Naive thymus-derived CD4-positive, alpha-beta T cell (primary cell): Measurements from ENCODE around the gene CACNA1A. TPM values are rescaled to one million over a fixed set of nuclear protein-coding genes. Genes with fewer than 3 reads are reported as not detected.
"Not testable (repeated sequence)": the region's sequence is repeated elsewhere in the genome, so short reads cannot be mapped to it uniquely, and the experiment has no call there.

Experiments used
- ATAC-seq: fragments of 150-1000 bp; cut with Tn5 transposase; 2 replicates; pipeline ENCODE4 v1.10.0; 2021; ENCODE audit warnings: mild to moderate bottlenecking, moderate library complexity
- CTCF ChIA-PET: fragments of 350-600 bp; sonication (Branson Sonifier 250); formaldehyde crosslinking; loops from one replicate; lab custom pipeline; 2021; ENCODE audit warnings: antibody characterized with exemption; lab: Charles Lee
- POLR2A ChIA-PET: fragments of 350-600 bp; sonication (Branson Sonifier 250); formaldehyde crosslinking; loops from one replicate; lab custom pipeline; 2021; ENCODE audit warnings: antibody characterized with exemption, inconsistent platforms; lab: Charles Lee
- DNase-seq, 9 donors: peaks; one replicate each; pipeline versions ENCODE4 v3.0.0 to v3.0.0-alpha.2; 2020 to 2022; ENCODE audit warnings: mixed read lengths in 1 of 9
- H3K27ac ChIP-seq: one replicate; pipeline ENCODE4 v1.7.0; 2013; ENCODE audit warnings: mild to moderate bottlenecking, low read depth, low read length, moderate library complexity
- H3K27me3 ChIP-seq, 2 donors: one replicate each; pipeline ENCODE4 v1.7.0; 2013; ENCODE audit warnings: low read length in 2 of 2, mild to moderate bottlenecking in 2 of 2, moderate library complexity in 2 of 2; ENCODE audit not compliant: control insufficient read depth in 2 of 2, insufficient read depth in 2 of 2
- H3K36me3 ChIP-seq, 3 experiments: 1 replicate in 2 of 3; 2 replicates in 1 of 3; pipeline ENCODE4 v1.7.0; 2013; ENCODE audit warnings: low read length in 3 of 3, mild to moderate bottlenecking in 3 of 3, moderate library complexity in 1 of 3; ENCODE audit not compliant: insufficient read depth in 3 of 3, control insufficient read depth in 2 of 3
- H3K4me1 ChIP-seq, 2 donors: one replicate each; pipeline ENCODE4 v1.7.0; 2013; ENCODE audit warnings: low read length in 2 of 2, mild to moderate bottlenecking in 2 of 2, moderate library complexity in 1 of 2; ENCODE audit not compliant: control insufficient read depth in 2 of 2, insufficient read depth in 2 of 2
- H3K4me3 ChIP-seq: 2 replicates; pipeline ENCODE4 v1.7.0; 2013; ENCODE audit warnings: mild to moderate bottlenecking, low read length
- H3K9me3 ChIP-seq, 3 experiments: 1 replicate in 2 of 3; 2 replicates in 1 of 3; pipeline ENCODE4 v1.7.0; 2013; ENCODE audit warnings: low read length in 3 of 3; ENCODE audit not compliant: control insufficient read depth in 2 of 3
- H3K27ac Mint-ChIP-seq, 9 donors: one replicate each; pipeline ENCODE4 v1.8.0; 2020 to 2022; ENCODE audit warnings: mixed read lengths in 9 of 9, mild to moderate bottlenecking in 8 of 9, moderate library complexity in 5 of 9, inconsistent platforms in 2 of 9
- H3K27me3 Mint-ChIP-seq, 5 donors: one replicate each; pipeline ENCODE4 v1.8.0; 2021 to 2022; ENCODE audit warnings: mixed read lengths in 5 of 5, mild to moderate bottlenecking in 1 of 5
- H3K36me3 Mint-ChIP-seq, 5 donors: one replicate each; pipeline ENCODE4 v1.8.0; 2020 to 2022; ENCODE audit warnings: mixed read lengths in 5 of 5, mild to moderate bottlenecking in 3 of 5, inconsistent platforms in 1 of 5
- H3K4me1 Mint-ChIP-seq, 7 donors: one replicate each; pipeline ENCODE4 v1.8.0; 2020 to 2022; ENCODE audit warnings: mixed read lengths in 7 of 7, mild to moderate bottlenecking in 3 of 7, inconsistent platforms in 1 of 7
- H3K4me3 Mint-ChIP-seq, 10 donors: one replicate each; pipeline ENCODE4 v1.8.0; 2020 to 2022; ENCODE audit warnings: mild to moderate bottlenecking in 10 of 10, mixed read lengths in 10 of 10, moderate library complexity in 6 of 10, inconsistent platforms in 2 of 10
- H3K9me3 Mint-ChIP-seq, 11 donors: one replicate each; pipeline ENCODE4 v1.8.0; 2020 to 2022; ENCODE audit warnings: mixed read lengths in 11 of 11, mild to moderate bottlenecking in 4 of 11, inconsistent platforms in 1 of 11, moderate library complexity in 1 of 11
- intact Hi-C, 2 donors: fragments of 100-400 bp; cut with micrococcal nuclease; formaldehyde crosslinking; loops; one replicate each; pipeline ENCODE4 v1.15.1; 2023
- polyA plus RNA-seq, 2 donors: library from polyadenylated mRNA; unstranded; fragments of 300-500 nt; fragmentation: Illumina TruSeq; gene quantifications; one replicate each; pipeline ENCODE4 v1.2.3, GENCODE V29; 2021
- total RNA-seq, 6 experiments: library from RNA in 5 of 6; stranded (reverse) in 5 of 6; gene quantifications; 1 replicate in 5 of 6; 2 replicates in 1 of 6; pipeline ENCODE4 v1.2.3 and lab custom pipeline; 2021 to 2026

The CACNA1A gene
- total and polyA plus RNA-seq, 7 experiments from 2014 or later = 0.05 to 1.1 (median 0.41) TPM

GRCh38 chr19:13184926-13185325 lies 321.4 kb downstream of the CACNA1A start:
- ATAC-seq, H3K9me3 Mint-ChIP-seq, H3K27ac ChIP-seq, H3K36me3 ChIP-seq, DNase-seq, H3K27me3 ChIP-seq, H3K4me3 Mint-ChIP-seq, H3K27me3 Mint-ChIP-seq, H3K4me3 ChIP-seq, H3K36me3 Mint-ChIP-seq, H3K9me3 ChIP-seq: not testable (repeated sequence)
- intact Hi-C loops = loop anchor here in 1 of 2 donors (5.0 kb wide), 1 partner anchor 1942 kb away; a partner anchor contains a TSS
- H3K4me1 ChIP-seq = peaks cover 20 to 32% of the 10 kb centered on the region in 2 donors
- ChIA-PET CTCF (interaction anchor here (0.6 kb wide), 1 partner anchor 328 kb away, joined by 3 read pairs; no protein-coding TSS in a partner anchor), POLR2A (interaction anchor here (1.4 to 19.6 kb wide), 5 partner anchors 9 to 32 kb away, joined by 3 to 263 read pairs (median 31); no protein-coding TSS in a partner anchor)
- Mint-ChIP-seq H3K27ac (peak overlapping the region in 1 of 9 donors; percentile 59), H3K4me1 (peaks cover 20 to 49% (median 39%) of the 10 kb centered on the region in 7 donors)

DNA sequence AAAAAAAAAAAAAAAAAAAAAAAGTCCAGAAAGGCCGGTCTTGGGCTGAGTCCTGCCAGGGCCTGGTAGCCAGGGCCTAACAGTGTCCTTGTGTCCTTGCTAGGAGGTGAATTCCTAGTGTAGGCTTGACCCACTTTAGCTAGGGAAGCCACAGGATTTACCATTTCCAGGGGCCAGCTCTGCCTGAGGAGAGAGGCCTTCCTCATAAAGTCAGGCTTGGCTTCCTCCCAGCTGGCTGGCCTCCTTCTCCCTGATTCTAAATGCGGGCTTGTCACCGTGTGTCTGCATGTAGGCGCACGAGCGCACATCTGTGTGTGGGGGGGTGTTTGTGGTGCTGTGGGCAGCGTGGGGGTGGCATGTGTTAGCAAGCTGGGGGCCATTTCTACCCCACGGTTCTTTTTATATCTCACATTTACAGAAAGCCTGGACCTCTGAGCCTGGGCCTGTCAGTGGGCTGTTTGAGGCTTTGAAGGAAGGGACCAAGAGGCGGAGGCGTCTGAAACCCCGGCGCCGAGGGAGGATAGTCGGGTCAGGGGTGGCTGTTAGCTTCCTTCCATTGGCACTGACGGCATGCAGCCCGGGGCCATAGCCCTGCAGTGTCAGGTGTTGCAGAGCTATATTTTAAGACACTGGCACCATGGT lies 324.4 kb downstream of the CACNA1A start:
- Mint-ChIP-seq H3K4me1 (peaks cover 14 to 43% (median 38%) of the 10 kb centered on the region in 7 donors), H3K27me3 (no peaks in the 10 kb centered on the region), H3K36me3 (peaks cover 0 to 2% (median 0%) of the 10 kb centered on the region in 5 donors), H3K27ac (peak overlapping the region; percentile 20 to 86 (median 76)), H3K4me3 (peak overlapping the region in 8 of 10 donors; percentile 24 to 71 (median 62)), H3K9me3 (peaks cover 0 to 3% (median 0%) of the 10 kb centered on the region in 11 donors)
- Histone ChIP-seq H3K4me1 (peaks cover 20 to 21% of the 10 kb centered on the region in 2 donors), H3K4me3 (no peak overlapping the region), H3K36me3 (no peaks in the 10 kb centered on the region), H3K27me3 (no peaks in the 10 kb centered on the region), H3K9me3 (no peaks in the 10 kb centered on the region), H3K27ac (no peak overlapping the region)
- POLR2A ChIA-PET = interaction anchor here (0.6 to 19.6 kb wide), 8 partner anchors 8 to 77 kb away, joined by 5 to 263 read pairs (median 8); partner anchors contain the start of genes IER2, NACC1 and STX10
- CTCF ChIA-PET = interaction anchor here (0.6 to 3.0 kb wide), 10 partner anchors 8 to 216 kb away, joined by 3 to 18 read pairs (median 3); no protein-coding TSS in a partner anchor
- intact Hi-C loops = loop anchor here in 1 of 2 donors (1.0 to 5.0 kb wide), 2 partner anchors 15 to 1945 kb away; a partner anchor contains a TSS
- DNase-seq = no peak
- peak; percentile 71 for ATAC-seq

DNA sequence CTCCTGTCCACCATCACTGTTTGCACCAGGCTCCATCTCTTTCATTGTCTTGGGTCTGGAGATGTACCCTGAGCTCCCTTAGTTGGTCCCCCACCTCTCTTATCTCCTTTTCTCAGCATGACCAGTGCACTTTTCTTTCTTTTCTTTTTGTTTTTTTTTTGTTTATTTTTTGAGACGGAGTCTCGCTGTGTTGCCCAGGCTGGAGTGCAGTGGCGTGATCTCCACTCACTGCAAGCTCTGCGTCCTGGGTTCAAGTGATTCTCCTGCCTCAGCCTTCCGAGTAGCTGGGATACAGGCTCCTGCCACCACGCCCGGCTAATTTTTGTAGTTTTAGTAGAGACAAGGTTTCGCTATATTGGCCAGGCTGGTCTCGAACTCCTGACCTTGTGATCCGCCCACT lies 328.0 kb downstream of the CACNA1A start:
- Mint-ChIP-seq H3K27ac (peak overlapping the region in 4 of 9 donors; percentile 31 to 81 (median 59)), H3K4me1 (peaks cover 7 to 53% (median 38%) of the 10 kb centered on the region in 7 donors)
- H3K4me3 ChIP-seq, DNase-seq, intact Hi-C loops, H3K27me3 Mint-ChIP-seq, H3K9me3 Mint-ChIP-seq, H3K27me3 ChIP-seq, H3K4me3 Mint-ChIP-seq, H3K9me3 ChIP-seq, ATAC-seq, H3K36me3 ChIP-seq, H3K36me3 Mint-ChIP-seq, H3K27ac ChIP-seq: not testable (repeated sequence)
- peaks cover 26 to 33% of the 10 kb centered on the region in 2 donors for H3K4me1 ChIP-seq
- ChIA-PET CTCF (interaction anchor here (0.5 to 0.8 kb wide), 2 partner anchors 23 to 65 kb away, joined by 3 to 4 read pairs; no protein-coding TSS in a partner anchor), POLR2A (interaction anchor here (1.0 to 19.6 kb wide), 4 partner anchors 12 to 38 kb away, joined by 4 to 263 read pairs (median 5); no protein-coding TSS in a partner anchor)

DNA sequence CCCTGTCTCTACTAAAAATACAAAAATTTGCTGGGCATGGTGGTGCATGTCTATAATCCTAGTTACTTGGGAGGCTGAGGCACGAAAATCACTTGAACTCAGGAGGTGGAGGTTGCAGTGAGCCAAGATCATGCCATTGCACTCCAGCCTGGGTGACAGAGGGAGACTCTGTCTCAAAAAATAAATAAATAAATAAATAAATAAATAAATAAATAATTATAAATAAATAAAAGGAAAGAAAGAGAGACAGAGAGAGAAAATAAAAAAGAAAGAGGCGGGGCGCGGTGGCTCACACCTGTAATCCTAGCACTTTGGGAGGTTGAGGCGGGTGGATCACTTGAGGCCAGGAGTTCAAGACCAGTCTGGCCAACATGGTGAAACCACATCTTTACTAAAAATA lies 328.7 kb downstream of the CACNA1A start:
- H3K9me3 ChIP-seq, ATAC-seq, H3K36me3 Mint-ChIP-seq, H3K36me3 ChIP-seq, H3K9me3 Mint-ChIP-seq, DNase-seq, H3K4me3 ChIP-seq, H3K27me3 ChIP-seq, H3K4me3 Mint-ChIP-seq, H3K27me3 Mint-ChIP-seq, H3K27ac ChIP-seq, intact Hi-C loops: not testable (repeated sequence)
- ChIA-PET POLR2A (interaction anchor here (1.0 to 19.6 kb wide), 4 partner anchors 11 to 38 kb away, joined by 4 to 263 read pairs (median 5); no protein-coding TSS in a partner anchor), CTCF (interaction anchor here (0.8 kb wide), 1 partner anchor 22 kb away, joined by 3 read pairs; no protein-coding TSS in a partner anchor)
- peak overlapping the region in 2 of 9 donors; percentile 58 to 90 for H3K27ac Mint-ChIP-seq
- peaks cover 32 to 39% of the 10 kb centered on the region in 2 donors for H3K4me1 ChIP-seq
- H3K4me1 Mint-ChIP-seq = peaks cover 13 to 60% (median 44%) of the 10 kb centered on the region in 7 donors

DNA sequence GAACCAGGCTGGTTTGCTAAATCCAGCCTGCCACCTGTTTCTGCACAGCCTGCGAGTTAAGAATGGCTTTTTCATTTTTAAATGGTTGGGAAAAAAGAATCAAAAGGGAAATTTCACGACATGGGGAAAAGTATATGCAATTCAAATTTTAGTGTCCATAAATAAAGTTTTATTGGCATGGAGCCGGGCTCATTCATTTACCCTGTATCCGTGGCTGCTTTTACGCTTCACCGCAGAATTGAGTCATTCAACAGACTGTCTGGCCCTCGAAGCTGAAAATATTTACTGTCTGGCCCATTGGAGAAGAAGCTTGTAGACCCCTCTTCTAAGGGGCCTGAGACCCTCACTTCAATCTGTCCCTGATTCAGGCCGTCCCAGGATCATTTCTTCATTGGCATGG lies 329.9 kb downstream of the CACNA1A start:
- intact Hi-C loops = no loop called here
- no peaks in the 10 kb centered on the region for H3K27me3 ChIP-seq
- peaks cover 0 to 2% (median 0%) of the 10 kb centered on the region in 11 donors for H3K9me3 Mint-ChIP-seq
- ChIA-PET CTCF (interaction anchor here (0.6 to 2.3 kb wide), 3 partner anchors 19 to 24 kb away, joined by 3 to 8 read pairs (median 8); no protein-coding TSS in a partner anchor), POLR2A (interaction anchor here (1.8 to 19.6 kb wide), 4 partner anchors 9 to 21 kb away, joined by 4 to 263 read pairs (median 11); no protein-coding TSS in a partner anchor)
- ATAC-seq (no peak), DNase-seq (no peak)
- H3K4me3 ChIP-seq = no peak overlapping the region
- H3K9me3 ChIP-seq = no peaks in the 10 kb centered on the region
- H3K4me3 Mint-ChIP-seq = no peak overlapping the region
- H3K27ac ChIP-seq = no peak overlapping the region
- H3K36me3 ChIP-seq = no peaks in the 10 kb centered on the region
- peaks cover 23 to 63% (median 46%) of the 10 kb centered on the region in 7 donors for H3K4me1 Mint-ChIP-seq
- H3K4me1 ChIP-seq = peaks cover 29 to 41% of the 10 kb centered on the region in 2 donors
- H3K27me3 Mint-ChIP-seq = no peaks in the 10 kb centered on the region
- peak overlapping the region in 8 of 9 donors; percentile 17 to 90 (median 63) for H3K27ac Mint-ChIP-seq
- peaks cover 0 to 3% (median 0%) of the 10 kb centered on the region in 5 donors for H3K36me3 Mint-ChIP-seq

DNA sequence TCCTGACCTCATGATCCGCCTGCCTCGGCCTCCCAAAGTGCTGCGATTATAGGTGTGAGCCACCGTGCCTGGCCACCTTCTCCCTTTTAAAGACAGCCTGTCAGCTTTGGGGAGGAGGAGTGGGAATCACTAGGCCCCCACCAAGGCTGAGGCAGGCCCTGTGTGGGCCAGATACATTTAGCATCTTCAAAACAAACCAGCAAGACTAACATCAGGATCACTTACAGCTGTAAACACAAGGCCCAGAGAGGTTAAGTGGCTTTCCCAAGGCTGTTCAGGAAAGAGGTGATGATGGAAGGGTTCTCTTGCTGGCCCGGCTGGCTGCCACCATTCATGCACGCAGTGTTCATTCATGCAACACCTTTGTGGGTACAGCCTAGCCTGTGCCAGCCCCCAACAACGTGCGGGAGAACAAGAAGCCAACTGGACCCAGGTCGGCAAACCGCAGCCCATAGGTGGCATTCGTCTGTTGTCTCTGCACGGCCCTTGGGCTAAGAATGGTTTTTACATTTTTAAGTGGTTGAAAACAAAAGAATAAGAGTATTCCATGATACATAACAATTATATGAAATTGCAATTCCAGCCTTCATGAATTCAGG lies 333.0 kb downstream of the CACNA1A start:
- H3K27me3 Mint-ChIP-seq = no peaks in the 10 kb centered on the region
- peak overlapping the region; percentile 79 to 90 (median 84) for H3K4me3 Mint-ChIP-seq
- peaks cover 0 to 10% (median 0%) of the 10 kb centered on the region in 5 donors for H3K36me3 Mint-ChIP-seq

More for the DNA sequence above, 333.0 kb downstream of the CACNA1A start:
- Mint-ChIP-seq H3K9me3 (peaks cover 0 to 2% (median 0%) of the 10 kb centered on the region in 11 donors), H3K27ac (peak overlapping the region; percentile 92 to 100 (median 98)), H3K4me1 (peaks cover 40 to 72% (median 52%) of the 10 kb centered on the region in 7 donors)
- peak overlapping the region; percentile 41 for H3K4me3 ChIP-seq
- peaks cover 48 to 58% of the 10 kb centered on the region in 2 donors for H3K4me1 ChIP-seq
- peak overlapping the region; percentile 76 for H3K27ac ChIP-seq
- no peaks in the 10 kb centered on the region for H3K27me3 ChIP-seq
- POLR2A ChIA-PET = interaction anchor here (0.7 to 19.6 kb wide), 6 partner anchors 7 to 21 kb away, joined by 3 to 283 read pairs (median 8); no protein-coding TSS in a partner anchor
- no peaks in the 10 kb centered on the region for H3K36me3 ChIP-seq
- intact Hi-C loops = no loop called here
- ATAC-seq = no peak
- H3K9me3 ChIP-seq = no peaks in the 10 kb centered on the region
- DNase-seq = no peak
- CTCF ChIA-PET = interaction anchor here (0.7 to 1.2 kb wide), 3 partner anchors 9 to 104 kb away, joined by 3 to 6 read pairs (median 3); no protein-coding TSS in a partner anchor
